Esophagus squamous epithelium (tissue), 4 donors: ENCODE measurements around the gene PAXX.

Experiments used
- POLR2A ChIP-seq, 4 donors: fragments of 450-650 bp; IDR thresholded peaks; one replicate each; pipeline ENCODE4 v1.6.1; 2017; ENCODE audit warnings: antibody characterized with exemption in 4 of 4, mild to moderate bottlenecking in 4 of 4, moderate library complexity in 3 of 4
- TF ChIP-seq, protein P1 (sequence below), 6 experiments: fragments of 450-650 bp in 4 of 6; fragments of 200-600 bp in 2 of 6; sonication (generic) in 2 of 6; IDR thresholded peaks; one replicate each; pipeline ENCODE4 v1.5.1; 2016 to 2019; ENCODE audit warnings: antibody characterized with exemption in 6 of 6, mild to moderate bottlenecking in 4 of 6, moderate library complexity in 4 of 6

DNA sequence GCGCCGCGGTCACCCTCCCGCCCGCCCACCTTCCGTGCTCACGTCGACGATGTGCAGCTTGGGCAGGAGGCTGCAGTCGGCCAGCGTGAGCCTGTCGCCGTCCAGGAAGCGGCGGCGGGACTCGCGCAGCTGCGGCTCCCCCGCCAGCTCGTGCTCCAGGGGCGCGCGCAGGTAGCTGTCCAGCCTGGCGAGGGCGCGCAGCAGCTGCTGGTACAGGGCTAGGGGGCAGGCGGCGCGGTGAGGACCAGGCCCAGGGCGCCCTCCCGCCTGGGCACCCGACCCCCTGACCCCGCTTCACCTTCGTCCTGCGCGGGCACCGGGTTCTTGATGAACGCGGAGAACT is 2.6 kb downstream of the PAXX start:
- TF ChIP-seq POLR2A (IDR thresholded peaks at IDR 0.05): no peak
- TF ChIP-seq, protein P1, sequence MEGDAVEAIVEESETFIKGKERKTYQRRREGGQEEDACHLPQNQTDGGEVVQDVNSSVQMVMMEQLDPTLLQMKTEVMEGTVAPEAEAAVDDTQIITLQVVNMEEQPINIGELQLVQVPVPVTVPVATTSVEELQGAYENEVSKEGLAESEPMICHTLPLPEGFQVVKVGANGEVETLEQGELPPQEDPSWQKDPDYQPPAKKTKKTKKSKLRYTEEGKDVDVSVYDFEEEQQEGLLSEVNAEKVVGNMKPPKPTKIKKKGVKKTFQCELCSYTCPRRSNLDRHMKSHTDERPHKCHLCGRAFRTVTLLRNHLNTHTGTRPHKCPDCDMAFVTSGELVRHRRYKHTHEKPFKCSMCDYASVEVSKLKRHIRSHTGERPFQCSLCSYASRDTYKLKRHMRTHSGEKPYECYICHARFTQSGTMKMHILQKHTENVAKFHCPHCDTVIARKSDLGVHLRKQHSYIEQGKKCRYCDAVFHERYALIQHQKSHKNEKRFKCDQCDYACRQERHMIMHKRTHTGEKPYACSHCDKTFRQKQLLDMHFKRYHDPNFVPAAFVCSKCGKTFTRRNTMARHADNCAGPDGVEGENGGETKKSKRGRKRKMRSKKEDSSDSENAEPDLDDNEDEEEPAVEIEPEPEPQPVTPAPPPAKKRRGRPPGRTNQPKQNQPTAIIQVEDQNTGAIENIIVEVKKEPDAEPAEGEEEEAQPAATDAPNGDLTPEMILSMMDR (IDR thresholded peaks at IDR 0.05): no peak
